Hepatocyte (in vitro differentiated cells): ENCODE measurements around the gene ARHGAP22.

Experiments used
- CTCF ChIP-seq: fragments of 200-600 bp; sonication (generic); IDR thresholded peaks from 2 replicates; pipeline ENCODE4 v1.5.1; 2016; ENCODE audit warnings: antibody characterized with exemption, mild to moderate bottlenecking; ENCODE audit not compliant: poor library complexity
- EZH2 ChIP-seq: fragments of 200-600 bp; sonication (generic); IDR thresholded peaks from 2 replicates; pipeline ENCODE4 v1.6.1; 2016; ENCODE audit warnings: antibody characterized with exemption, mild to moderate bottlenecking, borderline replicate concordance

GRCh38 chr10:48547061-48547895, 57.6 kb downstream of the ARHGAP22 start:
- no peak for TF ChIP-seq CTCF
- no peak for TF ChIP-seq EZH2
